HG02588 (cell line): ENCODE data around the gene LRMDA.

ENCODE experiments used
- ATAC-seq: cut with Tn5 transposase; IDR thresholded peaks from one replicate; pipeline ENCODE4 v1.9.1; 2021; ENCODE audit warnings: mild to moderate bottlenecking, moderate library complexity; ENCODE audit not compliant: unreplicated experiment

Gene LRMDA

GRCh38 chr10:76395251-76395650 lies 963.8 kb downstream of the LRMDA start:
- ATAC-seq = no peak

GRCh38 chr10:76396134-76396533 lies 964.7 kb downstream of the LRMDA start:
- ATAC-seq = no peak

GRCh38 chr10:76397181-76398042 lies 966.0 kb downstream of the LRMDA start:
- no peak for ATAC-seq

- no peak for ATAC-seq
Measured at GRCh38 chr10:76398043-76398710, 966.8 kb downstream of the LRMDA start.

GRCh38 chr10:76399226-76399625 lies 967.8 kb downstream of the LRMDA start:
- ATAC-seq = no peak

GRCh38 chr10:76401006-76401405 lies 969.6 kb downstream of the LRMDA start:
- ATAC-seq = no peak

- no peak for ATAC-seq
Measured at GRCh38 chr10:76403912-76404311, 972.5 kb downstream of the LRMDA start.

GRCh38 chr10:76404531-76404930 lies 973.1 kb downstream of the LRMDA start:
- no peak for ATAC-seq

- ATAC-seq = no peak
Measured at GRCh38 chr10:76405922-76406321, 974.5 kb downstream of the LRMDA start.

- ATAC-seq = no peak
Measured at GRCh38 chr10:76408646-76409045, 977.2 kb downstream of the LRMDA start.

GRCh38 chr10:76411729-76412435 lies 980.5 kb downstream of the LRMDA start:
- ATAC-seq = no peak

GRCh38 chr10:76415554-76415953 lies 984.1 kb downstream of the LRMDA start:
- no peak for ATAC-seq

GRCh38 chr10:76416642-76417041 lies 985.2 kb downstream of the LRMDA start:
- no peak for ATAC-seq

GRCh38 chr10:76420725-76421124 lies 989.3 kb downstream of the LRMDA start:
- no peak for ATAC-seq

- ATAC-seq = no peak
Measured at GRCh38 chr10:76422769-76423168, 991.3 kb downstream of the LRMDA start.

- ATAC-seq = no peak
Measured at GRCh38 chr10:76428551-76429367, 997.3 kb downstream of the LRMDA start.

- no peak for ATAC-seq
Measured at GRCh38 chr10:76429368-76430060, 998.1 kb downstream of the LRMDA start.

GRCh38 chr10:76430061-76430645 lies 998.7 kb downstream of the LRMDA start:
- no peak for ATAC-seq

- ATAC-seq = no peak
Measured at GRCh38 chr10:76432016-76433012, 1000.9 kb downstream of the LRMDA start.
